DOHH2 (cell line): ENCODE measurements around the gene KCTD5.
"Not testable (repeated sequence)": the region's sequence is repeated elsewhere in the genome, so short reads cannot be mapped to it uniquely, and the experiment has no call there.

ENCODE experiments used
- CTCF ChIP-seq: fragments of 200-600 bp; sonication (generic); IDR thresholded peaks from one replicate; pipeline ENCODE4 v1.5.1; 2014; ENCODE audit warnings: antibody characterized with exemption, mild to moderate bottlenecking, low read depth, low read length; ENCODE audit not compliant: poor library complexity, severe bottlenecking
- EZH2phosphoT487 ChIP-seq: fragments of 200-600 bp; sonication (generic); IDR thresholded peaks from 2 replicates; pipeline ENCODE4 v1.6.1; 2017; ENCODE audit warnings: borderline replicate concordance, mild to moderate bottlenecking, antibody characterized with exemption, low read length, moderate library complexity, mixed read lengths

- TF ChIP-seq CTCF, EZH2phosphoT487: not testable (repeated sequence)
Observed at GRCh38 chr16:2660014-2660662, 22.2 kb upstream of the KCTD5 start.
